HG02610 (cell line): ENCODE results near the gene SLC1A3.

Source experiments
- ATAC-seq: cut with Tn5 transposase; IDR thresholded peaks from one replicate; pipeline ENCODE4 v1.9.1; 2021; ENCODE audit warnings: mild to moderate bottlenecking, moderate library complexity; ENCODE audit not compliant: unreplicated experiment

The SLC1A3 gene

GRCh38 chr5:36712706-36713105, 106.3 kb downstream of the SLC1A3 start:
- ATAC-seq, result no peak

- no peak for ATAC-seq
Observed at GRCh38 chr5:36713541-36713940, 107.1 kb downstream of the SLC1A3 start.

GRCh38 chr5:36717131-36717695, 110.8 kb downstream of the SLC1A3 start:
- no peak for ATAC-seq

- no peak for ATAC-seq
Observed at GRCh38 chr5:36719282-36719681, 112.9 kb downstream of the SLC1A3 start.

GRCh38 chr5:36720688-36721087, 114.3 kb downstream of the SLC1A3 start:
- no peak for ATAC-seq

GRCh38 chr5:36721664-36722235, 115.3 kb downstream of the SLC1A3 start:
- no peak for ATAC-seq

- ATAC-seq, result peak; percentile 31
Observed at GRCh38 chr5:36722900-36723299, 116.5 kb downstream of the SLC1A3 start.

GRCh38 chr5:36723912-36724311, 117.5 kb downstream of the SLC1A3 start:
- ATAC-seq, result peak; percentile 49

- peak; percentile 74 for ATAC-seq
Observed at GRCh38 chr5:36724467-36725332, 118.3 kb downstream of the SLC1A3 start.

GRCh38 chr5:36726317-36726716, 119.9 kb downstream of the SLC1A3 start:
- no peak for ATAC-seq

GRCh38 chr5:36726767-36727166, 120.4 kb downstream of the SLC1A3 start:
- ATAC-seq, result no peak

GRCh38 chr5:36728697-36729543, 122.5 kb downstream of the SLC1A3 start:
- no peak for ATAC-seq

- no peak for ATAC-seq
Observed at GRCh38 chr5:36730537-36731216, 124.3 kb downstream of the SLC1A3 start.

GRCh38 chr5:36733183-36733582, 126.8 kb downstream of the SLC1A3 start:
- no peak for ATAC-seq

GRCh38 chr5:36734422-36734821, 128.0 kb downstream of the SLC1A3 start:
- ATAC-seq, result no peak

GRCh38 chr5:36735891-36736290, 129.5 kb downstream of the SLC1A3 start:
- ATAC-seq, result no peak
